GM12873 (cell line): ENCODE data around the gene MAPK13.
A peak's percentile ranks its signal among the peaks of the same experiment; 100 is the strongest.

Source experiments
- CTCF ChIP-seq: IDR thresholded peaks from 2 replicates; pipeline ENCODE4 v1.5.1; 2012; ENCODE audit warnings: low read depth, mild to moderate bottlenecking, moderate library complexity, low read length, control low read depth; ENCODE audit not compliant: insufficient read depth; ENCODE audit errors: missing control alignments

Gene MAPK13

GRCh38 chr6:36128793-36129192 lies 1.5 kb upstream of the MAPK13 start:
- no peak for TF ChIP-seq CTCF

- peak; percentile 20 for TF ChIP-seq CTCF
Observed at GRCh38 chr6:36130667-36131510, 576 bp downstream of the MAPK13 start.

- TF ChIP-seq CTCF = peak; percentile 6
Observed at GRCh38 chr6:36131511-36132245, 1.4 kb downstream of the MAPK13 start.

- TF ChIP-seq CTCF = no peak
Observed at GRCh38 chr6:36132246-36132895, 2.1 kb downstream of the MAPK13 start.

- TF ChIP-seq CTCF = no peak
Observed at GRCh38 chr6:36133148-36133547, 2.8 kb downstream of the MAPK13 start.

- TF ChIP-seq CTCF = no peak
Observed at GRCh38 chr6:36133912-36134311, 3.6 kb downstream of the MAPK13 start.
